NOMO-1 treated with DMSO at 0.1 percent for 48 hours (cell line): Measurements from ENCODE around the gene FAM107A.
"Not testable (repeated sequence)": the region's sequence is repeated elsewhere in the genome, so short reads cannot be mapped to it uniquely, and the experiment has no call there.

Experiments used
- DNase-seq: peaks from one replicate; lab custom pipeline; 2025; ENCODE audit not compliant: unreplicated experiment; lab: John Stamatoyannopoulos, UW

The FAM107A gene

DNA sequence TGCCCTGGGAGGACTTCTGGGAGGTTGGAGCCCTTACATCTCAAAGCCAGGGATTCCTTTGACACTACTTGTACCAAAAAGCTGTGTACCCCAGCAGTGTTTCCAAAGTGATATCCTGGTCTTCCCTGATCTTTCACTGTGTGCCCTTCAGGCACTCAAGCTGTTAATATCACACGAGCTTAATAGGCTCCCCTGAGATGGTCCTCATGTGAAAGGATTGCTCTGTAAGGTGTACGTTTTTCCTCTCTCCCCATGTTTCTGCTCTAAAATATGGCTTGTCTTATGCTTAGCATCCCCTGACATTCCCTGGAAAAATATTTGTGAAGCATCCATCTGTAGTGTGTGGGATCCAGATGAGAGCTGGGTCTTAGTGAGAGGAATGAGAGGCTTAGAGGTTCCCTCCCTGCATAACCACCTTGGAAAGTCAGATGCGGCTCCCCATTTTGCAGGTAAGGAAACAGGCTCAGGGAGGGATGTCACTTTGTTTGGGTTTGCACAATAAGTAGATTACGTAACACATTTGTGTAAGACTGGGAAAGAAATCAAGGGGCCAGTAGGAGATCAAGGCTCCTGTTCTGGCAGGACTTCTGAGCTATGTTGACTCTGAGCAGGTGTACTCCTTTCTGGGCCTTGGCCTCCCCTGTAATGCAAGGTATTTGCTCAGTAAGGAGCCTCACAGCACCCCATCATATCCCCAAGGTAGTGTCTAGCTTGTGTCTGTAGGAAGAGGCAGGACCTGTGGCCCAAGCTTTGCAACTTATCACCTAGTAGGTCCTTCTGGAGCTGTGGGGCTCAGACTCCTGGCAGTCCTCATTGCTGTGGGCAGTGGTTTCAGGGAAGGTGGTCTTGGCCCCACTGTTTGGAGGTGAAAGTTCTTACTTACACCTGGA is 39.5 kb downstream of the FAM107A start:
- no peak for DNase-seq

GRCh38 chr3:58536501-58537411 is 40.4 kb downstream of the FAM107A start, which contains the start of gene ACOX2:
ACOX2 (minus strand) TSS chr3:58537190; CDS start chr3:58535106, 2,084 bp downstream.
- no peak for DNase-seq

- DNase-seq: no peak
Observed at GRCh38 chr3:58535531-58536500, 41.4 kb downstream of the FAM107A start.

- DNase-seq: no peak
Observed at GRCh38 chr3:58534592-58535494, 42.3 kb downstream of the FAM107A start.

- DNase-seq: peak; percentile 49
Observed at GRCh38 chr3:58532794-58533220, 44.4 kb downstream of the FAM107A start.

DNA sequence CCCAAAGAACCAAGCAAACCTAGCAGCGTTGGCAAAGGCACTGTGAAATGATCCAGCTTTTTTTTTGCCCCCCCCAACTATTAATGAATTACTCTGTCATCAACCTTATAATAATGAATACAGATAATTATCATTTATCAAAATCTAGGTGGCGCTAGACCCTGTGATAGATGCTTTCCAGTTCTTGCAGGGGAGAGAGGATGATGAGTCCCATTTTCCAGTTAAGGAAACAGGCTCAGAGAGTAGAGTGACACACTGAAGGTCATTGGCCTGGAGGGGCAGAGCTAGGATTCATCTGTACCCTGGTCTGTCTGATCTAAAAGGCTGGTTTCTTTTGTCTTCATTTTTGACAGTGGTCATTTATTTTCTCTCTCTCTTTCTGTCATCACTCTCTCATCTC is 45.2 kb downstream of the FAM107A start:
- peak; percentile 14 for DNase-seq

GRCh38 chr3:58531555-58531954 is 45.6 kb downstream of the FAM107A start:
- no peak for DNase-seq

- no peak for DNase-seq
Observed at GRCh38 chr3:58530354-58530865, 46.8 kb downstream of the FAM107A start.

DNA sequence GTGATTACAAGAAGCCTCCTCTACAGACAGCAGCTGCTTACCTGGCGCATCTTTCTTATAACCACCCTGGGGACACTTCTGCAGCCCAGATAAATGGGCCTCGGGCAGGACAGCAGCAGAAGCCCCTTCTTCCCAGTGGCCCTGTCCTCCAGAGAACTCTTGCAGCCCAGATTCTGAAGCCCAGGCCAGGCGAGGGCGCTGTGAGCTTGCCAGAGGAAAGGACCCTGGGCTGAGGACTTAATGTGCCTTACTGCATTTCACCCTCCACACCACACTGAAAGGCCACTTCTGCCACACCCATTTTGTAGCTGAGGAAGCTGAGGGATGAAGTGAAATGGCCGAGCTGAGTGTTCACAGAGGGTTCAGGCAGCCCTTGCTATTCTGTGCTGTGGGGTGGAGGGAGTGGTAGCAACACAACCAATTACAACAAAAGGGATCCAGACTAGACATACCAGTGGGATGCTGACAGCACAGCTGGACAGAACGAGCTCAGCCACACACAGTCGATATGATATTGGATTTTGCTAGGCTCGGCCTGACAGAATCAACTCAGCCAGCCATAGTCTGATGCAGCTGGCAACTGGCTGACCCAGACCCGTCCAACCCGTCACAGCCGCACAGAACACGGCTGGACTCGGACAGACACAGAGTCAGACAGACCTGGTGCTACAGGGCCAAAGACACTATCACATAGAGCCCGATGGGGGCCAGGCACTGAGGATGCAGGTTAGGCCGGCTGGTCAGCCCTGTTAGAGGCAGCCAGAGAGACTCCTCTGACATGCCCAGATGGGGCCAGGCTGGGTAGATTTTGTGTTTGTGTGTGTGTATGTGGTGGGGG is 47.5 kb downstream of the FAM107A start:
- no peak for DNase-seq

- no peak for DNase-seq
Observed at GRCh38 chr3:58528629-58529028, 48.6 kb downstream of the FAM107A start.

GRCh38 chr3:58527440-58527839 is 49.8 kb downstream of the FAM107A start:
- not testable (repeated sequence) for DNase-seq

DNA sequence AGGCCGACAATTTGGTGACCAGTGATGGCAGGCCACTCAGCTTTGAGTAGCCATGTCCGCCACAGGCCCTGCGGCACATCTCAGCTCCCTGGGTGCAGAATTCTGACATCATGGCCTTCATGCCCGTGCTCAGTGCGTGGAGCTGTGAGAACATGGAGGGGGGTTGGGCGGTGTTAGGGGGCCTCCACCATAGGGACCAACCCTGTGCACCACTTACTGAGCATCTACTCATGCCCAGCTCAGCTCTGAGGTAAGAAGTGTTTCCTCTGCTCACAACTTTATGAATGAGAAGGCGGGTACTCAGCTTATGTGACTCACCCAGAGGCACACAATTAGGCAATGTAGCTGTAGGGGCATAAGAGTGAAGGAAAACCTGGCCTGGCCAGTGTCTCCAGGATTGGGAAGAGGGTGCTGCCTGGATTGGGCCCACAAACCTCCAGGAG is 50.7 kb downstream of the FAM107A start:
- DNase-seq: peak; percentile 93

DNA sequence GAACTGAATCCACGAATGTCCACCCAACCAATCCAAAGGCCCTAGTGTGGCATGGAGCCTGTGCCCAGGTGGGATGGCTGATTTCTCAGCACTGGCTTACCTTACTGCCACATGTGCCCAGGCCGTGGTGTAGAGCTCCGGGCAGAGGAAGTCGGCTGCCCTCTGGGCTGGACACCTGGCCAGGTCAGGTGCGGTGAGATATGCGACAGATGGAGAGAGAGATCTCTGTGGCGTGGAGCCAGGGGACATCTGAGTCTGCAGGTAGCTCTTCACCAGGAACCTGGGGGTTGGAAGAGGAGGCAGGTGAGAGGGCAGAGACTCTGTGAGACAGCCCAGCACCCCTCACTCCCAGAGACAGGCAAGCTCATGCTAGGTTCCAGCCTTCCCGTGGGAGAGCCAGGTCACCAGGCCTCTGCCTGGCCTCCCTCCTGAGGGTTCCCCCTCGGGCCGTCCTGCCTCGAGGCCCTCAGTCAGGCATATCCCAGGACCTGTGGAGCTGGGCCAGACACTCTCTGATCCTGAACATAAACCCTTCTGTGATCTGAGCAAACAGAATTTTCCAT is 52.8 kb downstream of the FAM107A start:
- DNase-seq: no peak

- DNase-seq: no peak
Observed at GRCh38 chr3:58522759-58523425, 54.3 kb downstream of the FAM107A start.

GRCh38 chr3:58521917-58522631 is 55.1 kb downstream of the FAM107A start:
- no peak for DNase-seq

- no peak for DNase-seq
Observed at GRCh38 chr3:58521336-58521670, 55.9 kb downstream of the FAM107A start.
